Epithelial cell of prostate (primary cell): Measurements from ENCODE around the gene RASGEF1C.
"Not testable (repeated sequence)": the region's sequence is repeated elsewhere in the genome, so short reads cannot be mapped to it uniquely, and the experiment has no call there.

ENCODE experiments used
- DNase-seq: peaks from one replicate; pipeline ENCODE4 v3.0.0-alpha.2; 2011; ENCODE audit warnings: low read depth, low spot score
- H3K27ac ChIP-seq: fragments of 450-650 bp; 2 replicates; pipeline ENCODE4 v1.5.1; 2017; ENCODE audit warnings: mild to moderate bottlenecking

Gene RASGEF1C

GRCh38 chr5:180093241-180093640 lies 115.8 kb downstream of the RASGEF1C start:
- DNase-seq: no peak
- no peak overlapping the region for H3K27ac ChIP-seq

- H3K27ac ChIP-seq: no peak overlapping the region
- DNase-seq: no peak
Observed at GRCh38 chr5:180090769-180091546, 118.1 kb downstream of the RASGEF1C start.

- no peak for DNase-seq
Observed at GRCh38 chr5:180090098-180090768, 118.8 kb downstream of the RASGEF1C start.

GRCh38 chr5:180089628-180090027 lies 119.4 kb downstream of the RASGEF1C start:
- not testable (repeated sequence) for H3K27ac ChIP-seq, DNase-seq

More at GRCh38 chr5:180090098-180090768, 118.8 kb downstream of the RASGEF1C start:
- H3K27ac ChIP-seq: no peak overlapping the region

GRCh38 chr5:180088561-180088960 lies 120.5 kb downstream of the RASGEF1C start:
- no peak for DNase-seq
- no peak overlapping the region for H3K27ac ChIP-seq

- no peak for DNase-seq
- no peak overlapping the region for H3K27ac ChIP-seq
Observed at GRCh38 chr5:180086816-180087399, 122.1 kb downstream of the RASGEF1C start.

- no peak for DNase-seq
- H3K27ac ChIP-seq: no peak overlapping the region
Observed at GRCh38 chr5:180085837-180086236, 123.2 kb downstream of the RASGEF1C start.

- no peak overlapping the region for H3K27ac ChIP-seq
- no peak for DNase-seq
Observed at GRCh38 chr5:180084638-180085561, 124.1 kb downstream of the RASGEF1C start.

- H3K27ac ChIP-seq: no peak overlapping the region
- DNase-seq: no peak
Observed at GRCh38 chr5:180083529-180084060, 125.4 kb downstream of the RASGEF1C start.

- no peak for DNase-seq
- H3K27ac ChIP-seq: no peak overlapping the region
Observed at GRCh38 chr5:180082633-180083420, 126.2 kb downstream of the RASGEF1C start.

GRCh38 chr5:180081481-180081880 lies 127.5 kb downstream of the RASGEF1C start:
- DNase-seq: no peak
- H3K27ac ChIP-seq: no peak overlapping the region

GRCh38 chr5:180080486-180081280 lies 128.3 kb downstream of the RASGEF1C start:
- DNase-seq: no peak
- no peak overlapping the region for H3K27ac ChIP-seq

GRCh38 chr5:180079702-180080466 lies 129.1 kb downstream of the RASGEF1C start:
- no peak overlapping the region for H3K27ac ChIP-seq
- no peak for DNase-seq

- DNase-seq: no peak
- H3K27ac ChIP-seq: no peak overlapping the region
Observed at GRCh38 chr5:180078348-180078747, 130.7 kb downstream of the RASGEF1C start.

GRCh38 chr5:180077594-180078284 lies 131.3 kb downstream of the RASGEF1C start:
- no peak overlapping the region for H3K27ac ChIP-seq
- DNase-seq: no peak

- H3K27ac ChIP-seq: no peak overlapping the region
- no peak for DNase-seq
Observed at GRCh38 chr5:180075703-180076102, 133.3 kb downstream of the RASGEF1C start.

- DNase-seq: no peak
- no peak overlapping the region for H3K27ac ChIP-seq
Observed at GRCh38 chr5:180074462-180074861, 134.5 kb downstream of the RASGEF1C start.
